HEK293 (cell line): ENCODE data around the gene MTR.

Experiments used
- CTCF ChIA-PET: fragments of 350-600 bp; formaldehyde crosslinking; extraction: SDS; loops from one replicate; lab custom pipeline; 2021; ENCODE audit warnings: antibody characterized with exemption; lab: Yijun Ruan, JAX
- POLR2A ChIA-PET: fragments of 300-600 bp; formaldehyde crosslinking; extraction: SDS; loops from one replicate; lab custom pipeline; 2020; ENCODE audit warnings: antibody characterized with exemption, inconsistent platforms; lab: Yijun Ruan, JAX
- H3K27ac ChIP-seq: fragments of 200-500 bp; sonication (Bioruptor generic); 2 replicates; pipeline ENCODE4 v1.5.1; 2014; ENCODE audit warnings: low read depth, low read length, control low read depth, inconsistent platforms; ENCODE audit errors: extremely low read depth
- H3K36me3 ChIP-seq, 2 experiments: fragments of 200-500 bp in 1 of 2; sonication (Bioruptor generic) in 1 of 2; 1 replicate in 1 of 2; 2 replicates in 1 of 2; pipeline ENCODE4 v1.5.1; 2014 to 2017; ENCODE audit warnings: inconsistent platforms in 2 of 2, low read length in 2 of 2; ENCODE audit not compliant: control insufficient read depth in 2 of 2, insufficient read depth in 1 of 2
- H3K4me1 ChIP-seq: fragments of 200-500 bp; sonication (Bioruptor generic); 2 replicates; pipeline ENCODE4 v1.5.1; 2014; ENCODE audit warnings: mild to moderate bottlenecking, low read length, inconsistent platforms; ENCODE audit not compliant: control insufficient read depth, insufficient read depth
- H3K4me3 ChIP-seq: 2 replicates; pipeline ENCODE4 v1.5.1; 2011; ENCODE audit warnings: low read depth, mild to moderate bottlenecking, control low read depth, low read length, moderate library complexity
- H3K9me3 ChIP-seq: fragments of 200-500 bp; sonication (Bioruptor generic); 2 replicates; pipeline ENCODE4 v1.5.1; 2014; ENCODE audit warnings: low read depth, low read length, inconsistent platforms; ENCODE audit not compliant: control insufficient read depth, insufficient read depth
- PRDM2 ChIP-seq: fragments of 450-650 bp; formaldehyde crosslinking; IDR thresholded peaks from 2 replicates; pipeline ENCODE4 v1.5.1; 2016; ENCODE audit warnings: missing biosample characterization, missing genetic modification characterization, borderline replicate concordance
- REPIN1 ChIP-seq: fragments of 450-650 bp; formaldehyde crosslinking; IDR thresholded peaks from 2 replicates; pipeline ENCODE4 v1.5.1; 2017; ENCODE audit warnings: missing biosample characterization, missing genetic modification characterization, low read depth
- SCRT1 ChIP-seq: fragments of 450-650 bp; formaldehyde crosslinking; IDR thresholded peaks from 2 replicates; pipeline ENCODE4 v1.5.1; 2016; ENCODE audit warnings: missing biosample characterization, missing genetic modification characterization, borderline replicate concordance
- SCRT2 ChIP-seq: fragments of 450-650 bp; formaldehyde crosslinking; IDR thresholded peaks from 2 replicates; pipeline ENCODE4 v1.5.1; 2016; ENCODE audit warnings: missing biosample characterization, missing genetic modification characterization
- ZFP41 ChIP-seq: fragments of 450-650 bp; formaldehyde crosslinking; IDR thresholded peaks from 2 replicates; pipeline ENCODE4 v1.5.1; 2016; ENCODE audit warnings: missing biosample characterization, missing genetic modification characterization, borderline replicate concordance
- ZFP69B ChIP-seq: fragments of 450-650 bp; formaldehyde crosslinking; IDR thresholded peaks from 2 replicates; pipeline ENCODE4 v1.5.1; 2016; ENCODE audit warnings: missing biosample characterization, missing genetic modification characterization
- ZNF138 ChIP-seq: fragments of 450-650 bp; formaldehyde crosslinking; IDR thresholded peaks from 2 replicates; pipeline ENCODE4 v1.5.1; 2016; ENCODE audit warnings: missing biosample characterization, missing genetic modification characterization, borderline replicate concordance
- ZNF2 ChIP-seq: fragments of 450-650 bp; formaldehyde crosslinking; IDR thresholded peaks from 2 replicates; pipeline ENCODE4 v1.5.1; 2016; ENCODE audit warnings: missing biosample characterization, missing genetic modification characterization
- ZNF221 ChIP-seq: fragments of 450-650 bp; formaldehyde crosslinking; IDR thresholded peaks from 2 replicates; pipeline ENCODE4 v1.5.1; 2017; ENCODE audit warnings: missing biosample characterization, missing genetic modification characterization, borderline replicate concordance
- ZNF274 ChIP-seq, 2 experiments: fragments of 200-500 bp in 1 of 2; fragments of 450-650 bp in 1 of 2; sonication (Bioruptor generic) in 1 of 2; formaldehyde crosslinking in 1 of 2; IDR thresholded peaks; 2 replicates each; pipeline versions ENCODE4 v1.5.1 to v1.6.1; 2014 to 2016; ENCODE audit warnings: borderline replicate concordance in 1 of 2, inconsistent platforms in 1 of 2, low read length in 1 of 2, missing biosample characterization in 1 of 2, missing genetic modification characterization in 1 of 2
- ZNF292 ChIP-seq: fragments of 450-650 bp; formaldehyde crosslinking; IDR thresholded peaks from 2 replicates; pipeline ENCODE4 v1.5.1; 2016; ENCODE audit warnings: low read depth, missing biosample characterization, missing genetic modification characterization, borderline replicate concordance
- ZNF324 ChIP-seq: fragments of 450-650 bp; formaldehyde crosslinking; IDR thresholded peaks from 2 replicates; pipeline ENCODE4 v1.5.1; 2016; ENCODE audit warnings: missing biosample characterization, missing genetic modification characterization
- ZNF350 ChIP-seq: fragments of 450-650 bp; formaldehyde crosslinking; IDR thresholded peaks from 2 replicates; pipeline ENCODE4 v1.5.0; 2017; ENCODE audit warnings: missing biosample characterization, mild to moderate bottlenecking, missing genetic modification characterization
- ZNF391 ChIP-seq: fragments of 450-650 bp; formaldehyde crosslinking; IDR thresholded peaks from 2 replicates; pipeline ENCODE4 v1.5.1; 2016; ENCODE audit warnings: low read depth, missing biosample characterization, missing genetic modification characterization, borderline replicate concordance
- ZNF555 ChIP-seq: fragments of 450-650 bp; formaldehyde crosslinking; conservative IDR thresholded peaks from 2 replicates; pipeline ENCODE4 v1.5.1; 2017; ENCODE audit warnings: missing biosample characterization, mild to moderate bottlenecking, missing genetic modification characterization, inconsistent platforms
- ZNF580 ChIP-seq: fragments of 450-650 bp; formaldehyde crosslinking; IDR thresholded peaks from 2 replicates; pipeline ENCODE4 v1.5.1; 2016; ENCODE audit warnings: missing biosample characterization, missing genetic modification characterization
- ZNF777 ChIP-seq: fragments of 450-650 bp; formaldehyde crosslinking; IDR thresholded peaks from 2 replicates; pipeline ENCODE4 v1.5.1; 2017; ENCODE audit warnings: missing biosample characterization, missing genetic modification characterization, borderline replicate concordance
- ZXDB ChIP-seq: fragments of 450-650 bp; formaldehyde crosslinking; IDR thresholded peaks from 2 replicates; pipeline ENCODE4 v1.5.1; 2016; ENCODE audit warnings: missing biosample characterization, missing genetic modification characterization
- TF ChIP-seq, protein P1 (sequence below): fragments of 450-650 bp; formaldehyde crosslinking; IDR thresholded peaks from 2 replicates; pipeline ENCODE4 v1.5.1; 2017; ENCODE audit warnings: missing biosample characterization, missing genetic modification characterization
- TF ChIP-seq, protein P2 (sequence below): fragments of 450-650 bp; formaldehyde crosslinking; IDR thresholded peaks from 2 replicates; pipeline ENCODE4 v1.5.1; 2016; ENCODE audit warnings: missing biosample characterization, missing genetic modification characterization

The MTR gene

GRCh38 chr1:236872075-236872666 is 77.1 kb downstream of the MTR start:
- Histone ChIP-seq H3K4me1 (no peaks in the 10 kb centered on the region), H3K36me3 (peaks cover 24 to 58% of the 10 kb centered on the region in 2 experiments), H3K4me3 (no peak overlapping the region), H3K27ac (no peak overlapping the region), H3K9me3 (no peaks in the 10 kb centered on the region)
- ChIA-PET POLR2A (no interaction called here), CTCF (interaction anchor here (0.7 to 1.7 kb wide), 3 partner anchors 113 to 765 kb away, joined by 4 to 8 read pairs (median 4); no protein-coding TSS in a partner anchor)
- peak; percentile 93 for TF ChIP-seq SCRT2
- TF ChIP-seq ZXDB, result no peak
- peak; percentile 73 for TF ChIP-seq SCRT1 (tag by site-specific recombination)

GRCh38 chr1:236875975-236876374 is 80.9 kb downstream of the MTR start:
- Histone ChIP-seq H3K4me3 (no peak overlapping the region), H3K36me3 (peaks cover 13 to 52% of the 10 kb centered on the region in 2 experiments), H3K4me1 (no peaks in the 10 kb centered on the region), H3K27ac (no peak overlapping the region), H3K9me3 (no peaks in the 10 kb centered on the region)
- TF ChIP-seq ZFP69B (tag by site-specific recombination) (no peak), ZNF350 (tag by site-specific recombination) (no peak), ZNF391 (tag by site-specific recombination) (no peak), ZNF292 (tag by site-specific recombination) (no peak), ZNF580 (tag by site-specific recombination) (no peak), ZNF274 (IDR thresholded peaks at IDR 0.05; ENCODE audit: low read length) (no peak), ZNF274 (tag by site-specific recombination; IDR thresholded peaks at IDR 0.05; ENCODE audit: borderline replicate concordance) (no peak)
- ChIA-PET POLR2A (no interaction called here), CTCF (no interaction called here)

GRCh38 chr1:236877661-236878060 is 82.6 kb downstream of the MTR start:
- Histone ChIP-seq H3K9me3 (no peaks in the 10 kb centered on the region), H3K4me1 (no peaks in the 10 kb centered on the region), H3K4me3 (no peak overlapping the region), H3K36me3 (peaks cover 13 to 57% of the 10 kb centered on the region in 2 experiments), H3K27ac (no peak overlapping the region)
- POLR2A ChIA-PET, result no interaction called here
- CTCF ChIA-PET, result interaction anchor here (1.1 kb wide), 1 partner anchor 118 kb away, joined by 3 read pairs; no protein-coding TSS in a partner anchor
- TF ChIP-seq ZNF555 (tag by site-specific recombination) (no peak), ZNF350 (tag by site-specific recombination) (no peak), ZNF324 (tag by site-specific recombination) (no peak), ZFP41 (no peak), ZNF2 (no peak), ZNF138 (tag by site-specific recombination) (no peak), ZNF221 (tag by site-specific recombination) (no peak), ZNF777 (no peak), REPIN1 (tag by site-specific recombination) (no peak), PRDM2 (tag by site-specific recombination) (no peak)
- TF ChIP-seq, protein P1, sequence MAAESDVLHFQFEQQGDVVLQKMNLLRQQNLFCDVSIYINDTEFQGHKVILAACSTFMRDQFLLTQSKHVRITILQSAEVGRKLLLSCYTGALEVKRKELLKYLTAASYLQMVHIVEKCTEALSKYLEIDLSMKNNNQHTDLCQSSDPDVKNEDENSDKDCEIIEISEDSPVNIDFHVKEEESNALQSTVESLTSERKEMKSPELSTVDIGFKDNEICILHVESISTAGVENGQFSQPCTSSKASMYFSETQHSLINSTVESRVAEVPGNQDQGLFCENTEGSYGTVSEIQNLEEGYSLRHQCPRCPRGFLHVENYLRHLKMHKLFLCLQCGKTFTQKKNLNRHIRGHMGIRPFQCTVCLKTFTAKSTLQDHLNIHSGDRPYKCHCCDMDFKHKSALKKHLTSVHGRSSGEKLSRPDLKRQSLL (tag by site-specific recombination), result no peak
- TF ChIP-seq, protein P2, sequence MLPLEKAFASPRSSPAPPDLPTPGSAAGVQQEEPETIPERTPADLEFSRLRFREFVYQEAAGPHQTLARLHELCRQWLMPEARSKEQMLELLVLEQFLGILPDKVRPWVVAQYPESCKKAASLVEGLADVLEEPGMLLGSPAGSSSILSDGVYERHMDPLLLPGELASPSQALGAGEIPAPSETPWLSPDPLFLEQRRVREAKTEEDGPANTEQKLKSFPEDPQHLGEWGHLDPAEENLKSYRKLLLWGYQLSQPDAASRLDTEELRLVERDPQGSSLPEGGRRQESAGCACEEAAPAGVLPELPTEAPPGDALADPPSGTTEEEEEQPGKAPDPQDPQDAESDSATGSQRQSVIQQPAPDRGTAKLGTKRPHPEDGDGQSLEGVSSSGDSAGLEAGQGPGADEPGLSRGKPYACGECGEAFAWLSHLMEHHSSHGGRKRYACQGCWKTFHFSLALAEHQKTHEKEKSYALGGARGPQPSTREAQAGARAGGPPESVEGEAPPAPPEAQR (tag by site-specific recombination), result no peak
